HG03095 (cell line): ENCODE results near the gene ZNF611.
"Not testable (repeated sequence)": the region's sequence is repeated elsewhere in the genome, so short reads cannot be mapped to it uniquely, and the experiment has no call there.

Experiments used
- ATAC-seq: cut with Tn5 transposase; IDR thresholded peaks from one replicate; pipeline ENCODE4 v1.9.1; 2021; ENCODE audit warnings: moderate library complexity; ENCODE audit not compliant: unreplicated experiment

ZNF611 gene

DNA sequence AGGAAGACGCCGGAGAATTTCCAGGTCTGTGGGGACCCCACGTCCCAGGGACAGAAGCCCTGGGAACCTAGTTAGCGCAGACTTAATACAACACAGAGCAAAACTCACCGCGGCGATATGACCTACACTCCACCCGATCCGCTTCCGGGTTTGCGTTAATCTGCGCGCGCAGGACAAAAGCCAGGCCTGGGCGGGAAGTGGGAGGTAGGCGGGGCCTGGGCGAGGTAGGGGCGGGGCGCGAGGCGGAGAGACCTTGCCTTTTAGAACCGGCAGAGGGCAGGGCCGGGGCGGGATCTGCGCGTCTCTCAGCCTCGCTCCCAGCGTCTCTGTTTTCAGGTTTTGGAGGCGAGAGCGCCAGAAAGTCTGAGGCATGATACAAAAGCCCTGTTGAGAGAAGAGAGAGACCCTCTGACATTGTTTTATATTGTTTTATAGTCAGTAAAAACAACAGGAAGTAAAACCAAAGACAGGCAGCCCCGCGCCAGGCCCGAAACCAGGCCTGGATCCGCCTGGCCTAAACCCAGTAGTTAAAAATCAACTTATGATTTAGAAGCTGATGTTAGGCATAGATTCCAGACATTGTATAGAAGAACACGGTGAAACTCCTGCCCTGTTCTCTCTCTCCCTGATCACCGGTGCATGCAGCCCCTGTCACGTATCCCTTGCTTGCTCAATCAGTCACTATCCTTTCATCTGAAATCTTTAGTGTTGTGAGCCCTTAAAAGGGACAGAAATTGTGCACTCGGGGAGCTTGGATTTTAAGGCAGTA is at the start of gene ZNF611:
TSS of gene ZNF611 (minus strand) at position 152 of the 769 bp plus-strand sequence. CDS start 19,150 bp downstream, outside the sequence.
- peak; percentile 89 for ATAC-seq

DNA sequence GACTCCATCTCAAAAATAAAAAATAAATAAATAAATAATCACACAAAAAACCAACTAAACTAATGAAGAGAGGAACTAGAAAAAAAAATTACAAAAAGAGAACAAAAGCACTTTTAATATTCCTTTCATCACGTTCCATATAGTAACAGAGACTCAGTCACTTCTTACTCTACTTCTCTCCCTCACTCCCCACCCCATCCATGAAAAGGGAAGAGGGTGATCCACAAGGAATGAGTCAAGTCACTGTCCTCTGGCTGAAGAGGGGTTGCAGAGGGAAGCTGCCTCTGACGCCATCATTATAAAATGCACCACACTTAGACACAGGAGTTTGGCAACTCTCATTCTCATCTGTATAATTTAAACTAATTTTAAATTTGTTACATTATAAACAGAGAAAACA is 48.0 kb upstream of the ZNF611 start:
- ATAC-seq, result not testable (repeated sequence)

DNA sequence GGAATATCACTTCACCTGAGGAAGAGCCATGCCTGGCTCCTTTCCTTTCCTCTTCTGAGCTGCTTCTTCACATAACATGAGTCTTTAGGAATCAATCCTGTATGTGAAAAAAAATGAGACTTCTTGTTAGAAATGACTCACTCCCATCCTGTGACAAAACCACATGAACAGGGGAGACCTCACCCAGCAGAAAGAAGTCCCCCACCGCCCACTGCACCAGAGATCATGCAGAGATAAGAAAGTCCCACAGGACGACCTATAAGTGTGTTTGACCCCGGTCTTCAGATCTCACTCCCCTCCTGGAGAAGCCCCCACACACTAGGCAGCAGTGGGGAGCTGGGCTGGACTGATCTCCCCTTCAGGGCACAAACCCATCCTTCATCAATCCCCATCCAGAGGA is 44.0 kb upstream of the ZNF611 start:
- ATAC-seq, result no peak

DNA sequence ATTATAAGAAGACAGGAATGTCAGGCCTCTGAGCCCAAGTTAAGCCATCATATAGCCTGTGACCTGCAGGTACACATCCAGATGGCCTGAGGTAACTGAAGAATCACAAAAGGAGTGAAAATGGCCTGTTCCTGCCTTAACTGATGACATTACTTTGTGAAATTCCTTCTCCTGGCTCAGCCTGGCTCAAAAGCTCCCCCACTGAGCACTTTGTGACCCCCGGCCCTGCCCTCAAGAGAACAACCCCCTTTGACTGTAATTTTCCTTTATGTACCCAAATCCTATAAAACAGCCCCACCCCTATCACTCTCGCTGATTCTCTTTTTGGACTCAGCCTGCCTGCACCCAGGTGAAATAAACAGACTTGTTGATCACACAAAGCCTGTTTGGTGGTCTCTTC is 21.6 kb upstream of the ZNF611 start:
- not testable (repeated sequence) for ATAC-seq

DNA sequence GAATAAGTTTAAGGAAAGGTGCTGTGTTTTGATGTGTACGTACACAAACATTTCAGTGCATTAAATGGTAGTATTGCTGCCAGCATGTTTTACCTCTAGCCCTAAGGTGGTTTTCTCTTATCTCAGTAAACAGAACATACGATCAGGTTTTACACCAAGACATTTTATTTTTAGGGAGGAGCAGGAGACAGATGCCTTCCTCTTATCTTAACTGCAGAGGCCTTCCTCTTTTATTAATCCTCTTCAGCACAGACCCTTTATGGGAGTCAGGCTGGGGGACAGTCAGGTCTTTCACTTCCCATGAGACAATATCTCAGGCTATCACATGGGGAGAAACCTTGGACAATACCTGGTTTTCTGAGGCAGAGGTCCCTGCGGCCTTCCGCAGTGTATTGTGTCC is 14.9 kb upstream of the ZNF611 start:
- ATAC-seq, result no peak

DNA sequence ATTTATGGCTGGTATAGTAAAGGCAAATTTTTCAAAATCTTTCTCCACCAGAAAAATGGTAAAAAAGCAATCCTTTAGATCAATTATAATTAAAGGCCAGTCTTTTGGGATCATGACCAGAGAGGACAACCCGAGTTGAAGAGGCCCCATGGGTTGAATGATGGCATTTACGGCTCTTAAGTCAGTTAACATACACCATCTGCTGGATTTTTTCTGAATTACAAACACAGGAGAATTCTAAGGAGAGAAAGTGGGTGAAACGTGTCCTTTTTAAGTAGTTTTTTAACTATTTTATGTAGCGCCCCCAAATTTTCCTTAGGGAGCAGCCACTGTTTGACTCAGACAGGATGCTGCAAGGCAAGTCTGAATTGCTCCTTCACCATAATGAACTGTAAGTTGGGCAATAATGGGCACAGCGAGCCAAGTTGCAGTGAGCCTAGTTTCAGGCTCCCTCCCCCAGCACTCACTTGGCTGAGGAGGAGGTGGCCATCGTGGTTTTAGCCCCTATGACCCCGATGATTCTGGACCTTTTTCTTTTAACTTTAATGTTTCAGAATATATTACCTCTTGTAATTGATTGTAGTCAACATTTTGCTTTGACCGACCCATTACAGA is 13.6 kb upstream of the ZNF611 start:
- ATAC-seq, result no peak

DNA sequence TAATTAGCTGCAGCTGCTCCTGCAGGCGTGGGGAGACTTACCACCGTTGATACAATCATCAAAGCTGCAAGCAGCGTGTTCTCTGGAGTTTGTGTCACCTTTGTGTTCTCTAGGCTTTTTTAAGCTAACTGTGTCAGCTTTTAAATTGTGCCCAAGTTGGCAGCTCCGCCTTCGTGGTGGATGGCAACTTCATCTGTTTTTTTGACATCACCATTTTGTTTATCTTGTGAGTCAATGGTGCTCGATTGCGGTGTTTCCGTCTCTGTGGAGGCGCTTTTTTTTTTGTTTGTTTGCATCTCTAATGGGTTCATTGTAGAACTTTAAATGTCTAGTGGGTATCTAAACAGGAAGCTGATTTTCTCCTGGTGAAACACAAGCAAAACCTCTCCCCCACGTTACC is 11.1 kb upstream of the ZNF611 start:
- not testable (repeated sequence) for ATAC-seq

DNA sequence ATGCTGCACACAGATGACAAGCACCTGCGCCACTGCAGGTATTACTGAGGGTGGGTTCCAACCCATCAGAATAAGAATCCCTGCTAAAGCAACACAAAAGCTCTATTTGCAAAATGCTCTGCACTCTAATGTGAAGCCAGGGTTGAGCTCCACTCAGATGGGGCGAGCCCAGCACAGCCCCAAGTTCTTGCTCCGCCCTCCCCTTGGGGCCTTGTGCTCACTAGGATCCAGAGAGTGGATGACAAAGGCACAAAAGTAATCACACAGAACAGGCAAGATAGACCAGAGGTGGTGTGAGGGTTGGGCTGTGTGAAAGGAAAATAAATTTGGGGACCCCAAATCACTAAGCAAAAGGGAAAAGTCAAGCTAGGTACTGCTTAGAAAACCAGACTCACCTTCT is 8.2 kb upstream of the ZNF611 start:
- ATAC-seq, result no peak

DNA sequence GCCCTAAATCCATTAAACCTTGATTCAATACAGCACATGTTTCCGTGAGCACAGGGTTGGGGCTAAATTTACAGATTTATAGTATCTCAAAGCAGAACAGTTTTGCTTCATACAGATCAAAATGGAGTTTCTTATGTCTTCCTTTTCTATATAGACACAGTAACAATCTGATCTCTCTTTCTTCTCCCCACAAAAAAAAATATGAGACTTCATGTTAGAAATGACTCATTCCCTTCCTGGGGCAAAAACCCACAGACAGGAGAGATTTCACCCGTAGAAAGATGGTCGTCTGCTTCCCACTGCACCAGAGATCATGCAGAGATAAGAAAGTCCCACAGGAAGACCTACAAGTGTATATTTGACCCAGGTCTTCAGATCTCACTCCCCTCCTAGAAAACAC is 7.7 kb upstream of the ZNF611 start:
- ATAC-seq, result no peak

DNA sequence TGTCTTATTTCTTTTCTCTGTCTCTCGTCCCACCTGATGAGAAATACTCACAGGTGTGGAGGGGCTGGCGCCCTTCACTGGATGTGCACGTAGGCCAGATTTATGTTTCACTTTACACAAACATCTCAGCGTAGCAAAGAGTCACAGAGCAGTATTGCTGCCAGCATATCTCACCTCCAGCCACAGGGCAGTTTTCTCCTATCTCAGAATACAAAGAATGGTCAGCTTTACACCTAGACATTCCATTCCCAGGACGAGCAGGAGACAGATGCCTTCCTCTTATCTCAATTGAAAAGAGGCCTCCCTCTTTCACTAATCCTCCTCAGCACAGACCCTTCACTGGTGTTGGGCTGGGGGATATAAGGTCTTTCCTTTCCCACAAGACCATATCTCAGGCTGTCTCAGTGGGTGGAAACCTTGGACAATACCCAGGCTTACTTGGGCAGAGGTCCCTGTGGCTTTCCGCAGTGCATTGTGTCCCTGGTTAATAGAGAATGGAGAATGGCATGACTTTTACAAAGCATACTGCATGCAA is 7.2 kb upstream of the ZNF611 start:
- no peak for ATAC-seq

DNA sequence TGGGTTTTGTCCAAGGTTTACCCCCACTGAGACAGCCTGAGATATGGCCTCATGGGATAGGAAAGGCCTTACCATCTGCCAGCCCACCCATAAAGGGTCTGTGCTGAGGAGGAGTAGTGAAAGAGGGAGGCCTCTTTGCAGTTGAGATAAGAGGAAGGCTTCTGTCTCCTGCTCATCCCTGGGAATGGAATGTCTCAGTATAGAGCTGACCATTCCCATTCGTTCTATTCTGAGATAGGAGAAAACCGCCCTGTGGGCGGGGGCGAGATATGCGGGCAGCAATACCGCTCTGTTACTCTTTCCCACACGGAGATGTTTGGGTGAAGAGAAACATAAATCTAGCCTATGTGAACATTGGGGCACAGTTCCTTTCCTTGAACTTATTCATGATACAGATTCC is 6.5 kb upstream of the ZNF611 start:
- ATAC-seq, result not testable (repeated sequence)

DNA sequence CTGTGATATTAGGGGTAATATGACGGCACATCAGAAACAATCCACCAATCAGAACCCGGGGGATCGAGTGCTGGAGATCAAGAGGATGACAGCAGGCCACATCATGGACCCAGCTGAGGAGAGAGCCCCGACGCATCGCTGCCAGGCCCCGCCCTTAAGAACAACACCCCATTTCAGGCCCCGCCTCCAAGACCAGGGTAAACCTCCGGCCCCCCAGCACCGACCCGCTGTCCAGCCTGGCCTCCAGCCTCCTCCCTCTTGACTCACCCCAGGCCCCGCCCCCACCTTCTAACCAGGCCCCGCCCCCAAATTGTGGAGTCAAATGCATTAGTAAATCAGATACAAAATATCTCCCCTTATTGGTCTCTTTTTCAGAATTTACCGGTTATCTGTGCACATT is 4.7 kb upstream of the ZNF611 start:
- no peak for ATAC-seq

DNA sequence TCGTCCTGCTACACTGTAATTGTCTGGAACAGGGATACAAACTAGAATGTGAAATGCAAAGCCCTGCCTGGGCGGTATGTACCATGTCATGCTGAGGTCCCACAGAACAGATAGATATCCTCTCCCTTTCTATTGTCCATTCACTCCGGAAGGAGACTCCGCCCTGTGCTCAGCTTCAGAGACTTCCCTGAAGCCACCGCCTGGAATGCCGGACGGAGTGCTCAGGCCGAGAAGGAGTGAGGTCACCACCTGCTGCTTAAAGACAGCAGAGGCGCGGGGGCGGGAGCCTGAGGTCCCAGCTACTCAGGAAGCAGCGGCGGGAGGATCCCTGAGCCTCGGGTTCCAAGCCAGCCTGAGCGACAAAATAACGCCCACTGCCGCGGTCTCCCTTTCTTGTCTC is 890 bp upstream of the ZNF611 start:
- no peak for ATAC-seq

DNA sequence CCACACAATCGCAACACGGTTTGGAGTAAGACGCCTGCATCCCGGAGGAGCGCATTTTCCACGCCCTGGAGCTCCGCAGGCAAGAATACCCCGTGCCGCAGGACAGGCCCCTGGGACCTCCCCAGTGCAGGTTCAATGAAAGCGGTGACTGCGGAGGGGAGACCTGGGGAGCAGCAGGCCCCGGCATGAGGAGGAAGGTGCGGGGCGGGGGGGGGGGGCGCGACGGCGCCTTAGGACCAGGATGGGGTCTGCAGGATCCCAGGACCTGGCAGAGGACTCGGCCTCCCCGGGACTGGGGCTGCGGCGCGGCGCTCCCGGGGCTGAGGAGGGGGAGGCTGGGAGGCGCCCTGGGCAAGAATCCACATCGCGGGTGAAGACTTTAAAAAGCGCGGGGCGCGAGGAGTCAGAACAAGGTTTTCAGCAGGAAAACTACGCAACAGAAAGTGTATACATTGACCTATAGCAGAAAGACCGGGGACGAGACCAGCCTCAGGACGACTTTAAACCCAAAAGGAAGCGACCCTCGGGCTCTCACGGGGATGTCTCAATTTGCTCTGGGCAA is 432 bp downstream of the ZNF611 start:
- ATAC-seq, result peak; percentile 33

DNA sequence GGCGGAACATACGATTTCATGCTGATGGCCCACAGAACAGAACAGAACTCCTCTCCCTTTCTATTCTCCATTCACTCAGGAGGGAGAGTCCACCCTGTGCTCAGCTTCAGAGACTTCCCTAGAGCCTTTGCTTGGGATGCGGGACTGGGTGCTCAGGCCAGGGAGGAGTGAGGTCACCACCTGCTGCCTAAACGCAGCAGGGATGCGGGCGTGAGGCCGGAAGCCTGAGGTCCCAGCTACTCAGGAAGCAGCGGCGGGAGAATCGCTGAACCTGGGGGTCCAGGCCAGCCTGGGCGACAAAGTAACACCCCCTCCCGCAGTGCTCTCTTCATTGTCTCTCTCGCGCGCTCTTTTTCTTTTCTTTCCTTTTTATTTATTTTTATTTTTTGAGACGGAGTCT is 8.8 kb downstream of the ZNF611 start:
- not testable (repeated sequence) for ATAC-seq

DNA sequence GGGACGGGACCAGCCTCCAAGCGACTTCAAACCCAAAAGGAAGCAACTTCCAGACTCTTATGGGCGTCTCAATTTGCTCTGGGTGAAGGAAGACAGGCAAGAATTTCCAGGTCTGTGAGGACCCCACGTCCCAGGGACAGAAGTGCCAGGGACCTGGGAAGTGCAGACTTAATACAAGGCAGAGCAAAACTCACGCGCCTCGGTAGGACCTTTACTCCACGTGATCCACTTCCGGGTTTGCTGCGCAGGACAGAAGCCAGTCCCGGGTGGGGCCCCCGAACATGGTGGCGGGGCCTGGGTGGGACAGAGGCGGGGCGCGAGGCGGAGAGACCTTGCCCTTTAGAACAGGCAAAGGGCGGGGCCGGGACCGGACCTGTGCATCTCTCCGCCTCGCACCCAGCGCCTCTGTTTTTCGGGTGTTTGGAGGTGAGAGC is 9.3 kb downstream of the ZNF611 start:
- no peak for ATAC-seq

DNA sequence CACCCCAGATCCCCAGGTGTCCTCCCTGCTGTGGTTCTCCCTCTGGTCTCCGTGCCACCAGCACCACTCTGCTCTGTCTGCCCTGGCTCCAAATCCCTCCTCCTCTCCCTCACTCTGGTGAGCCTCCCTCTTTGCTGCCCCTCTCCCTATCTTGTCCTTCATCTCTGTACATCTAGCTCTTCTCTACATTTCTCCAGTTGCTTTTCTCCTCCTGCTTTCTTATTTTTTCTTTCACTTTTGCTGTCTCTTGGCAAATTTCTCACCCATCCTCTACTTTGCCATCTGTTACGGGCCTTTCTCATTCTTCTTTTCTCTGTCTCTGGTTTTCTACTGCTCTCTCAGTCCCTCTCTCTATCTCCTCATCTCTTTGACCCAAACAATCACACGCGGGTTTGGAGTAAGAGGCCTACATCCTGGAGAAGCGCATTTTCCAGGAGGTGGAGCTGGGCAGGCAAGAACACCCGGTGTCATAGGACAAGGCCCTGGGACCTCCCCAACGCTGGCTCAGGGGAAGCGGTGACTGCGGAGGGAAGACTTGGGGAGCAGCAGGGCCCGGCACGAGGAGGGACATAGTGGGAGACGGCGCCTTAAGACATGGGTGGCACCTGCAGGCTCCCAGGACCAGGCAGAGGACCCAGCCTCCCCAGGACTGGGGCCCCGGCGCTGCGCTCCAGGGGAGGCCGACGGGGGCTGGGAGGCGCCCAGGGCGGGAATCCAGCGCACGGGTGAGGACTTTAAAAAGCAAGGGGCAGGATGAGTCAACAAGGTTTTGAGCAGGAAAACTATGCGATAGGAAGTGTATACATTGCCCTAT is 9.9 kb downstream of the ZNF611 start:
- no peak for ATAC-seq

DNA sequence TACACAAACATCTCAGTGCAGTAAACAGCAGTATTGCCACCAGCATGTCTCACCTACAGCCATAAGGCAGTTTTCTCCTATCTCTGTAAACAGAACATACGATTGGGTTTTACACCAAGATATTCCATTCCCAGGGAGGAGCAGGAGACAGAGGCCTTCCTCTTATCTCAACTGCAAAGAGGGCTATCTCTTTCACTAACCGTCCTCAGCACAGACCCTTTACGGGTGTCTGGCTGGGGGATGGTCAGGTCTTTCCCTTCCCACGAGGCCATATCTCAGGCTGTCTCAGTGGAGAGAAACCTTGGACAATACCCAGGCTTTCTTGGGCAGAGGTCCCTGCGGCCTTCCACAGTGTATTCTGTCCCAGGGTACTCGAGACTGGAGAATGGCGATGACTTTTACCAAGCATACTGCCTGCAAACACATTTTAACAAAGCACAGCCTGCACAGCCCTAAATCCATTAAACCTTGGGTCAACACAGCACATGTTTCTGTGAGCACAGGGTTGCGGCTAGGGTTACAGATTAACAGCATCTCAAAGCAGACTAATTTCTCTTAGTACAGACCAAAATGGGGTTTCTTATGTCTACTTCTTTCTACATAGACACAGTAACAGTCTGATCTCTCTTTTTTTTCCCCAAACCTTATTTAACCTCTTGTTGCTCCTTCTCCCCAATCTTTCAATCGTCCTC is 10.8 kb downstream of the ZNF611 start:
- ATAC-seq, result not testable (repeated sequence)

DNA sequence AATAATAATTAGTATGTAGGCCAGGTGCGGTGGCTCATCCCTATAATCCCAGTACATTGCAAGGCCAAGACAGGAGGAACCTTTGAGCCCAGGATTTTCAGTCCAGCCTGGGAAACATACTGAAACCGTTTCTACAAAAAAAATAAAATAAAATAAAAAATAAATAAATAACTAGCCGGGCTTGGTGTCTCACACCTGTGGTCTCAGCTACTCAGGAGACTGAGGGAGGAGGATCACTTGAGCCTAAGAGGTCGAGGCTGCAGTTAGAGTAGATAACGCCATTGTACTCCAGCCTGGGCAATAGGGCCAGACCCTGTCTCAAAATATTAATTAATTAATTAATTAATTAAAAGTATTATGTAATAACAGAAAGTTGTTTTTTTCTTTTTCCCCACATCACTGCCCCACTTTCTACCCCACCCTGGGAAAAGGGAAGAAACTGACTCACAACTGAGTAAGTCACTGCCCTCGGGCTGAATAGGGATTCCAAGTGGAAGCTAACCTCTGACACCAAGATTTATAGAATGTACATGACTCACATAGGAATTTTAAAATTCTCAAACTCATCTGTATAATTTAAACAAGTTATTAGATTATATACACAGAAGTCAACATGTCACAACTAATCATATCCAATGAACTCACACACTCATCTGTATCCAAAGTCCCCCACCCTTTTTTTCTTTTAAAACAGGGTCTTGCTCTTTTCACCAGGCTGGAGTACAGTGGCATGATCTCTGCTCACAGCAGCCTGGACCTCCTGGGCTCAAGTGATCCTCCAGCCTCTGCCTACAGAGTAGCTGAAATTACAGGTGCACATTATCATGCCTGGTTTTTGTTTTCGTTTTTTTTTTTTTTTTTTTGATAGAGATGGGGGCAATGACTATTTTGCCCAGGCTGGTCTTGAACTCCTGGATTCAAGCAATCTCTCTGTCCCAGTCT is 12.5 kb downstream of the ZNF611 start:
- ATAC-seq, result no peak
